Measurements from ENCODE around the gene PAAF1. TPM values are rescaled to one million over a fixed set of nuclear protein-coding genes. Genes with fewer than 3 reads are reported as not detected.

PAAF1 gene
- total and polyA plus RNA-seq, 2 of the 13 experiments (the other 11 are each of a cell fraction or from before 2014, with no cell fraction given), result 13.5 to 28.8 TPM

- no peak for TF ChIP-seq MAFF (IDR thresholded peaks at IDR 0.05; ENCODE audit: low read depth, low read length)
These were observed 17.1 kb upstream of the PAAF1 start (continued) for GRCh38 chr11:73859671-73860070.

- H3K4me1 ChIP-seq (ENCODE audit: insufficient read depth, low read length), result no peaks in the 10 kb centered on the region
- 89% methylated on average over 2 of the region's 2 CpGs for WGBS (ENCODE audit: low lambda C conversion rate)
- no peak overlapping the region for H3K27ac ChIP-seq (ENCODE audit: extremely low read length, insufficient read depth, low read length)
- TF ChIP-seq ZNF615 (CRISPR knock-in tag; IDR thresholded peaks at IDR 0.05; ENCODE audit: borderline replicate concordance), result no peak
- TF ChIP-seq ZNF782 (CRISPR knock-in tag; IDR thresholded peaks at IDR 0.05; ENCODE audit: borderline replicate concordance), result no peak
- no peak for TF ChIP-seq FOSL2 (CRISPR knock-in tag; IDR thresholded peaks at IDR 0.05)
- H3K36me3 ChIP-seq (replicated peaks in 1 of 2; ENCODE audit: control insufficient read depth in 1 of 2, insufficient read depth in 2 of 2, low read length in 2 of 2), result peaks cover 8 to 33% of the 10 kb centered on the region in 2 experiments; a peak in 4 of 5 replicates
- in situ Hi-C loops (cut with HindIII; ENCODE audit: extremely low pct_ligation_motif_present, low pct_unique_long_range_greater_than_20kb) (no loop called here), intact Hi-C loops (cut with micrococcal nuclease; ENCODE audit: unreplicated experiment) (no loop called here)
- CTCF ChIA-PET (ENCODE audit: low intra/inter-chr PET ratio, low total read pairs), result no interaction called here
- no peak overlapping the region for H3K4me2 ChIP-seq (ENCODE audit: low read depth, low read length)
- H3K9ac ChIP-seq (ENCODE audit: insufficient read depth, low read depth, low read length), result no peak overlapping the region
- no peaks in the 10 kb centered on the region for H3K9me3 ChIP-seq (ENCODE audit: low read length)
- H3K4me3 ChIP-seq (replicated peaks in 1 of 3; ENCODE audit: insufficient read depth in 1 of 3, low read depth in 2 of 3, low read length in 3 of 3), result no peak overlapping the region
- POLR2A ChIA-PET, result no interaction called here
- FAIRE-seq, result no peak
- ATAC-seq, result no peak
- DNase-seq (ENCODE audit: low spot score), result no peak
- no TSS peak for BruUV-seq (replicated peaks)
- H3K27me3 ChIP-seq (ENCODE audit: control insufficient read depth in 1 of 2, insufficient read depth in 2 of 2, low read length in 2 of 2), result no peaks in the 10 kb centered on the region
- H4K20me1 ChIP-seq (ENCODE audit: insufficient read depth, low read length), result no peaks in the 10 kb centered on the region
- no peak overlapping the region for H2AFZ ChIP-seq (ENCODE audit: low read length)
- no peaks in the 10 kb centered on the region for H3K79me2 ChIP-seq (ENCODE audit: insufficient read depth, low read length)
These were observed 16.6 kb upstream of the PAAF1 start for GRCh38 chr11:73860202-73860601.

- WGBS (ENCODE audit: low lambda C conversion rate), result 96% methylated on average over 4 of the region's 4 CpGs
- no peak for DNase-seq (ENCODE audit: low spot score)
- Histone ChIP-seq H3K79me2 (ENCODE audit: insufficient read depth, low read length) (no peaks in the 10 kb centered on the region), H3K4me3 (replicated peaks in 1 of 3; ENCODE audit: insufficient read depth in 1 of 3, low read depth in 2 of 3, low read length in 3 of 3) (no peak overlapping the region), H2AFZ (ENCODE audit: low read length) (no peak overlapping the region), H3K4me2 (ENCODE audit: low read depth, low read length) (no peak overlapping the region), H4K20me1 (ENCODE audit: insufficient read depth, low read length) (no peaks in the 10 kb centered on the region), H3K4me1 (ENCODE audit: insufficient read depth, low read length) (peaks cover 18% of the 10 kb centered on the region), H3K9me3 (ENCODE audit: low read length) (no peaks in the 10 kb centered on the region), H3K36me3 (replicated peaks in 1 of 2; ENCODE audit: control insufficient read depth in 1 of 2, insufficient read depth in 2 of 2, low read length in 2 of 2) (peaks cover 8 to 33% of the 10 kb centered on the region in 2 experiments; a peak in 4 of 5 replicates), H3K27ac (ENCODE audit: extremely low read length, insufficient read depth, low read length) (no peak overlapping the region), H3K9ac (ENCODE audit: insufficient read depth, low read depth, low read length) (no peak overlapping the region), H3K27me3 (ENCODE audit: control insufficient read depth in 1 of 2, insufficient read depth in 2 of 2, low read length in 2 of 2) (no peaks in the 10 kb centered on the region)
- POLR2A ChIA-PET, result no interaction called here
- intact Hi-C loops (cut with micrococcal nuclease; ENCODE audit: unreplicated experiment) (no loop called here), in situ Hi-C loops (cut with HindIII; ENCODE audit: extremely low pct_ligation_motif_present, low pct_unique_long_range_greater_than_20kb) (no loop called here)
- FAIRE-seq, result no peak
- BruUV-seq (replicated peaks), result no TSS peak
- ATAC-seq, result no peak
- no peak for TF ChIP-seq ZNF160 (CRISPR knock-in tag; IDR thresholded peaks at IDR 0.05)
- no peak for TF ChIP-seq HNRNPK (IDR thresholded peaks at IDR 0.05; ENCODE audit: low read depth, low read length, poor library complexity, severe bottlenecking)
- TF ChIP-seq ZNF576 (CRISPR knock-in tag; IDR thresholded peaks at IDR 0.05), result no peak
- no peak for TF ChIP-seq RAD51 (IDR thresholded peaks at IDR 0.05; ENCODE audit: borderline replicate concordance)
- TF ChIP-seq GMEB1 (CRISPR knock-in tag; IDR thresholded peaks at IDR 0.05; ENCODE audit: borderline replicate concordance), result no peak
- TF ChIP-seq ZNF234 (CRISPR knock-in tag; conservative IDR thresholded peaks at IDR 0.05), result no peak
- no peak for TF ChIP-seq GATA4 (IDR thresholded peaks at IDR 0.05; ENCODE audit: borderline replicate concordance, low read depth)
- TF ChIP-seq RARA (CRISPR knock-in tag; IDR thresholded peaks at IDR 0.05), result no peak
- TF ChIP-seq NFKB2 (CRISPR knock-in tag; IDR thresholded peaks at IDR 0.05; ENCODE audit: borderline replicate concordance), result no peak
- no peak for TF ChIP-seq FOXJ3 (CRISPR knock-in tag; IDR thresholded peaks at IDR 0.05; ENCODE audit: borderline replicate concordance)
- TF ChIP-seq RELA (CRISPR knock-in tag; IDR thresholded peaks at IDR 0.05), result no peak
- TF ChIP-seq NFYC (CRISPR knock-in tag; IDR thresholded peaks at IDR 0.05), result no peak
- TF ChIP-seq SP2 (CRISPR knock-in tag; IDR thresholded peaks at IDR 0.05), result no peak
- no peak for TF ChIP-seq MAFK (conservative IDR thresholded peaks at IDR 0.05 in 1 of 2, IDR thresholded peaks at IDR 0.05 in 1 of 2; ENCODE audit: low read length in 2 of 2)
- CTCF ChIA-PET (ENCODE audit: low intra/inter-chr PET ratio, low total read pairs), result no interaction called here
These were observed 13.8 kb upstream of the PAAF1 start for GRCh38 chr11:73862986-73863385.
